Renal pelvis (tissue), 4 donors: ENCODE measurements around the gene RERE. TPM values are rescaled to one million over a fixed set of nuclear protein-coding genes. Genes with fewer than 3 reads are reported as not detected.

ENCODE experiments used
- DNase-seq: peaks from one replicate; pipeline ENCODE4 v3.0.0-alpha.2; 2013
- polyA plus RNA-seq, 3 donors: library from polyadenylated mRNA; unstranded; fragments of 120-200 nt; gene quantifications; one replicate each; pipeline ENCODE4 v1.2.1, GENCODE V29; 2013; ENCODE audit not compliant: insufficient read length in 3 of 3

Gene RERE
- polyA plus RNA-seq, 3 donors: 142 to 161 (median 146) TPM

- DNase-seq: no peak
Measured at GRCh38 chr1:8478566-8478965, 338.9 kb downstream of the RERE start.

- no peak for DNase-seq
Measured at GRCh38 chr1:8477983-8478362, 339.5 kb downstream of the RERE start.

- no peak for DNase-seq
Measured at GRCh38 chr1:8477166-8477982, 340.1 kb downstream of the RERE start.

GRCh38 chr1:8476006-8476405 lies 341.4 kb downstream of the RERE start:
- no peak for DNase-seq

- DNase-seq: no peak
Measured at GRCh38 chr1:8474369-8474768, 343.1 kb downstream of the RERE start.

- DNase-seq: no peak
Measured at GRCh38 chr1:8473891-8474300, 343.5 kb downstream of the RERE start.

GRCh38 chr1:8473121-8473875 lies 344.1 kb downstream of the RERE start:
- no peak for DNase-seq

- no peak for DNase-seq
Measured at GRCh38 chr1:8472668-8473067, 344.8 kb downstream of the RERE start.

GRCh38 chr1:8471451-8471850 lies 346.0 kb downstream of the RERE start:
- DNase-seq: no peak

GRCh38 chr1:8468751-8469150 lies 348.7 kb downstream of the RERE start:
- DNase-seq: no peak

GRCh38 chr1:8467308-8467707 lies 350.1 kb downstream of the RERE start:
- DNase-seq: no peak

- DNase-seq: no peak
Measured at GRCh38 chr1:8465692-8466091, 351.7 kb downstream of the RERE start.

- no peak for DNase-seq
Measured at GRCh38 chr1:8465013-8465412, 352.4 kb downstream of the RERE start.

GRCh38 chr1:8464377-8464776 lies 353.1 kb downstream of the RERE start:
- no peak for DNase-seq

GRCh38 chr1:8463144-8463927 lies 354.1 kb downstream of the RERE start:
- DNase-seq: peak; percentile 76

GRCh38 chr1:8462371-8462892 lies 355.0 kb downstream of the RERE start:
- no peak for DNase-seq

- no peak for DNase-seq
Measured at GRCh38 chr1:8461351-8462110, 355.9 kb downstream of the RERE start.

GRCh38 chr1:8460784-8461183 lies 356.7 kb downstream of the RERE start:
- DNase-seq: no peak

- DNase-seq: no peak
Measured at GRCh38 chr1:8460132-8460544, 357.3 kb downstream of the RERE start.

- DNase-seq: no peak
Measured at GRCh38 chr1:8458607-8459006, 358.8 kb downstream of the RERE start.

- no peak for DNase-seq
Measured at GRCh38 chr1:8457760-8458381, 359.6 kb downstream of the RERE start.
